ENCODE measurements around the gene PSMB11. TPM values are rescaled to one million over a fixed set of nuclear protein-coding genes. Genes with fewer than 3 reads are reported as not detected.

Gene PSMB11
- total and polyA plus RNA-seq, 10 of the 15 experiments (the other 5 are each of a cell fraction or from before 2014, with no cell fraction given): not detected

DNA sequence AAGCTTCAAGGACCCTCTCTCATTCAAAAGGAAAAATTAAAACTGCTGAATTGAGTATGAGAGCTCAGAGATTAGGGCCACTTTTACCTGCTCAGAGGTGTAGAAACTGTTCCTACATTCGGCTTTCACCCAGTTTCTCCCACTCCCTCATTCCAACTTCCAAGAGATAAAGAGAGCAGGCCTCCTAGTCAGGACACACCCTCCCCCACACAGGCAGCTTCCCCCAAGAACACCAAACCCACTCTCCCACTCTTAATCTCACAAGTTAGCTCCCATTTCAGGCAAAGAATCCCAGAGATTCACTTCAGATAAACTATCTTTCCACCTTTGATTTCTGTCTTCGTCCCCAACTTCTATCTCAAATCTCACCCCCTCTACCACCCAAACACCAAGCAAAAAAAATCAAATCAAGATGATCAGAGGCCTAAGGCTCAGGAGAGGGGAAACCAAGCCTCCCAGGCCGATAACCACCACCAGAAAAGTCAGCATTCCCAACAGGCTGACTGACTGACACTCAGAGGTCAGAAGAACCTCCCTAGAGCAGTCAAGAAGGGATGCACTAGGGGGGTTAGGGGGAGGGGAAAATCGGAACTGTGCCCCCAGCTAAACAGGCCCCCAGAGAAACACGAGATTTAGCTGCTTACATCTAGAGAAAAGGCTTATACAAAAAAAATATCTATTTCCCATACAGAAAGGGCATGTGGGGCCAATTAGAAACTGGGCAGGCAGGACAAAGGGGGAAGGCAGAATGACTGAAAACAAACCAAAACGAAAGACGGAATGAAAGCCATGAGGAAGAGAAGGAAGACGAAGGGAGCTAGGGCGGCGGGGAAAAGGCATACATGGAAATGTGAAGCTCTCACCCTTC lies 28.5 kb downstream of the PSMB11 start (continued):
- TF ChIP-seq, protein P1, sequence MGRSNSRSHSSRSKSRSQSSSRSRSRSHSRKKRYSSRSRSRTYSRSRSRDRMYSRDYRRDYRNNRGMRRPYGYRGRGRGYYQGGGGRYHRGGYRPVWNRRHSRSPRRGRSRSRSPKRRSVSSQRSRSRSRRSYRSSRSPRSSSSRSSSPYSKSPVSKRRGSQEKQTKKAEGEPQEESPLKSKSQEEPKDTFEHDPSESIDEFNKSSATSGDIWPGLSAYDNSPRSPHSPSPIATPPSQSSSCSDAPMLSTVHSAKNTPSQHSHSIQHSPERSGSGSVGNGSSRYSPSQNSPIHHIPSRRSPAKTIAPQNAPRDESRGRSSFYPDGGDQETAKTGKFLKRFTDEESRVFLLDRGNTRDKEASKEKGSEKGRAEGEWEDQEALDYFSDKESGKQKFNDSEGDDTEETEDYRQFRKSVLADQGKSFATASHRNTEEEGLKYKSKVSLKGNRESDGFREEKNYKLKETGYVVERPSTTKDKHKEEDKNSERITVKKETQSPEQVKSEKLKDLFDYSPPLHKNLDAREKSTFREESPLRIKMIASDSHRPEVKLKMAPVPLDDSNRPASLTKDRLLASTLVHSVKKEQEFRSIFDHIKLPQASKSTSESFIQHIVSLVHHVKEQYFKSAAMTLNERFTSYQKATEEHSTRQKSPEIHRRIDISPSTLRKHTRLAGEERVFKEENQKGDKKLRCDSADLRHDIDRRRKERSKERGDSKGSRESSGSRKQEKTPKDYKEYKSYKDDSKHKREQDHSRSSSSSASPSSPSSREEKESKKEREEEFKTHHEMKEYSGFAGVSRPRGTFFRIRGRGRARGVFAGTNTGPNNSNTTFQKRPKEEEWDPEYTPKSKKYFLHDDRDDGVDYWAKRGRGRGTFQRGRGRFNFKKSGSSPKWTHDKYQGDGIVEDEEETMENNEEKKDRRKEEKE (IDR thresholded peaks at IDR 0.05): no peak

DNA sequence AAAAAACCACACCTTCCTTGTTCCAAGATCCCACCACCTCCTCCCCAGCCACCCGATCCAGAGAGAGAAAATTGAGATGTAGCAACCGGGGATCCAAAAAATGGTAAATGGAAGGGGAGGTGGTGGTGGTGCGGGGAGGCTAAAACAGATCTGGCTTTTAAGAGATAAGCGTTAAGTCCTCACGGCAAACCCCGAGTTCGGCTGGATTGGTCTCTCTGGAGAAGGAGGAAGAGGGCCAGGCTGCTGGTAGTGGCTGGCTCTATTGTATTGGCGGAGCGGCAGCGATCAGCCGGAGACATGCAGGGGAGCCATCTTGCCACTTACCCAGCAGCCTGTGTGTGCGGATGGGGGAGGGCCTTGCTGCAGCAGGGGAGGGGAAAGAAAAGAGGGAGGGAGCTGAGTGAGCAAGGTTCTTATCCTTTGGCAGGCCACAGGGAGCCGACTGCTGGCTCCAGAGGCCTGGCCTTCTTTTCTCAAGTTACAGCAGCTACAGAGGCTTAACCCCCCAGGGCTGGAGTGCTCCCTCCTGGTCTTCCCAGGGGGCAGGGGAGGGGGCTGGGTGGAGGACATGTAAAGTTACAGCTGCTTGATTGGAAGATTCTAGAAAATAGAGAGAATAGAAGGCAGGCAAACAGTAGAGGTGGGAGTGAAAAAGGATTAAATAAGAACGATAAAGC lies 29.4 kb downstream of the PSMB11 start:
- in situ Hi-C loops (cut with MboI) (no loop called here), intact Hi-C loops (cut with micrococcal nuclease; ENCODE audit: unreplicated experiment) (no loop called here)
- H4K20me1 ChIP-seq (ENCODE audit: control insufficient read depth, insufficient read depth): 0 out of 2 replicates have a peak, but pooled peaks cover 7% of the 10 kb centered on the region
- peak overlapping the region; percentile 86 for H3K27ac ChIP-seq (ENCODE audit: control insufficient read depth, insufficient read depth)
- WGBS (ENCODE audit: insufficient coverage, insufficient replicate concordance, low lambda C conversion rate, missing lambda C conversion rate): 4% methylated on average over 14 of the region's 14 CpGs
- peak overlapping the region; percentile 92 for H3K4me2 ChIP-seq (ENCODE audit: control insufficient read depth, insufficient read depth)
- SMC1A ChIA-PET (ENCODE audit: uncharacterized antibody, unreplicated experiment): interaction anchor here (0.8 to 3.2 kb wide), 12 partner anchors 9 to 249 kb away, joined by 3 to 13 read pairs (median 4); partner anchors contain the start of genes ACIN1, C14orf119 and PABPN1
- peak overlapping the region; percentile 90 for H3K9ac ChIP-seq (ENCODE audit: control insufficient read depth, insufficient read depth, low read length)
- H3K79me2 ChIP-seq (ENCODE audit: control insufficient read depth, insufficient read depth, low read length): peaks cover 33% of the 10 kb centered on the region
- peak overlapping the region; percentile 80 for H3K4me3 ChIP-seq
- H3K4me1 ChIP-seq (ENCODE audit: control insufficient read depth, insufficient read depth, low read length): peaks cover 11% of the 10 kb centered on the region; the same call in 1 of the 2 replicates
- peak overlapping the region; percentile 13; the same call in 1 of the 2 replicates for H2AFZ ChIP-seq (ENCODE audit: control insufficient read depth, low read depth, low read length)
- no peaks in the 10 kb centered on the region for H3K27me3 ChIP-seq (replicated peaks in 1 of 2; ENCODE audit: control insufficient read depth in 2 of 2, insufficient read depth in 2 of 2, low read length in 1 of 2)
- DNase-seq (ENCODE audit: low read depth, low spot score) (peak; percentile 45), FAIRE-seq (peak; percentile 97), ATAC-seq (peak; percentile 98)
- H3K36me3 ChIP-seq (ENCODE audit: control insufficient read depth in 2 of 2, insufficient read depth in 2 of 2, low read length in 1 of 2): peaks cover 18 to 34% of the 10 kb centered on the region in 2 experiments
- no TSS peak for BruUV-seq (replicated peaks)
- H3K9me3 ChIP-seq (replicated peaks; ENCODE audit: control insufficient read depth, insufficient read depth, low read length): no peaks in the 10 kb centered on the region
- RAD21 ChIA-PET (ENCODE audit: unreplicated experiment): interaction anchor here (1.0 to 2.3 kb wide), 9 partner anchors 14 to 142 kb away, joined by 3 to 23 read pairs (median 4); partner anchors contain the start of genes ACIN1, C14orf119 and CDH24
- CTCF ChIA-PET: interaction anchor here (0.6 to 3.7 kb wide), 28 partner anchors 9 to 232 kb away, joined by 3 to 36 read pairs (median 5); partner anchors contain the start of genes ACIN1, AJUBA, C14orf119 and CDH24
- POLR2A ChIA-PET: interaction anchor here (0.8 to 3.7 kb wide), 6 partner anchors 11 to 251 kb away, joined by 3 to 19 read pairs (median 4); partner anchors contain the start of genes ACIN1 and C14orf119
- TF ChIP-seq CHD2 (IDR thresholded peaks at IDR 0.05; ENCODE audit: borderline replicate concordance, low read depth, low read length) (peak; percentile 50; the same call in 1 of the 2 replicates), ZNF687 (IDR thresholded peaks at IDR 0.05) (peak; percentile 31; the same call in 1 of the 2 replicates), BCL3 (IDR thresholded peaks at IDR 0.05; ENCODE audit: borderline replicate concordance, insufficient read depth, low read depth, low read length, poor library complexity, severe bottlenecking) (peak; percentile 19), EGR1 (IDR thresholded peaks at IDR 0.05; ENCODE audit: borderline replicate concordance in 1 of 2, low read depth in 2 of 2, low read length in 2 of 2) (no peak)
- TF ChIP-seq, protein P2, sequence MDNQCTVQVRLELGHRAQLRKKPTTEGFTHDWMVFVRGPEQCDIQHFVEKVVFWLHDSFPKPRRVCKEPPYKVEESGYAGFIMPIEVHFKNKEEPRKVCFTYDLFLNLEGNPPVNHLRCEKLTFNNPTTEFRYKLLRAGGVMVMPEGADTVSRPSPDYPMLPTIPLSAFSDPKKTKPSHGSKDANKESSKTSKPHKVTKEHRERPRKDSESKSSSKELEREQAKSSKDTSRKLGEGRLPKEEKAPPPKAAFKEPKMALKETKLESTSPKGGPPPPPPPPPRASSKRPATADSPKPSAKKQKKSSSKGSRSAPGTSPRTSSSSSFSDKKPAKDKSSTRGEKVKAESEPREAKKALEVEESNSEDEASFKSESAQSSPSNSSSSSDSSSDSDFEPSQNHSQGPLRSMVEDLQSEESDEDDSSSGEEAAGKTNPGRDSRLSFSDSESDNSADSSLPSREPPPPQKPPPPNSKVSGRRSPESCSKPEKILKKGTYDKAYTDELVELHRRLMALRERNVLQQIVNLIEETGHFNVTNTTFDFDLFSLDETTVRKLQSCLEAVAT (IDR thresholded peaks at IDR 0.05): peak; percentile 58; the same call in 1 of the 2 replicates
